Vagina (tissue), 2 donors: ENCODE data around the gene MACF1.

Experiments used
- CTCF ChIP-seq, 3 experiments: fragments of 450-650 bp in 2 of 3; fragments of 200-600 bp in 1 of 3; sonication (generic) in 1 of 3; IDR thresholded peaks; one replicate each; pipeline ENCODE4 v1.5.1; 2017 to 2019; ENCODE audit warnings: antibody characterized with exemption in 3 of 3, mild to moderate bottlenecking in 2 of 3, moderate library complexity in 2 of 3
- POLR2AphosphoS5 ChIP-seq, 2 donors: sonication (generic); formaldehyde crosslinking; IDR thresholded peaks; one replicate each; pipeline ENCODE4 v1.9.0; 2017; ENCODE audit warnings: antibody characterized with exemption in 2 of 2, mild to moderate bottlenecking in 2 of 2, low read depth in 1 of 2; ENCODE audit not compliant: insufficient read depth in 1 of 2

GRCh38 chr1:39494671-39495410 is 290.3 kb downstream of the MACF1 start:
- TF ChIP-seq CTCF (IDR thresholded peaks at IDR 0.05) = no peak
- TF ChIP-seq POLR2AphosphoS5 (IDR thresholded peaks at IDR 0.05; ENCODE audit: insufficient read depth in 1 of 2, low read depth in 1 of 2) = no peak
